GM18870 (cell line): ENCODE measurements around the gene PLD4.

ENCODE experiments used
- ATAC-seq: cut with Tn5 transposase; IDR thresholded peaks from one replicate; pipeline ENCODE4 v1.9.1; 2021; ENCODE audit warnings: moderate library complexity; ENCODE audit not compliant: unreplicated experiment

PLD4 gene

GRCh38 chr14:104953896-104954656, 29.4 kb downstream of the PLD4 start:
- no peak for ATAC-seq

DNA sequence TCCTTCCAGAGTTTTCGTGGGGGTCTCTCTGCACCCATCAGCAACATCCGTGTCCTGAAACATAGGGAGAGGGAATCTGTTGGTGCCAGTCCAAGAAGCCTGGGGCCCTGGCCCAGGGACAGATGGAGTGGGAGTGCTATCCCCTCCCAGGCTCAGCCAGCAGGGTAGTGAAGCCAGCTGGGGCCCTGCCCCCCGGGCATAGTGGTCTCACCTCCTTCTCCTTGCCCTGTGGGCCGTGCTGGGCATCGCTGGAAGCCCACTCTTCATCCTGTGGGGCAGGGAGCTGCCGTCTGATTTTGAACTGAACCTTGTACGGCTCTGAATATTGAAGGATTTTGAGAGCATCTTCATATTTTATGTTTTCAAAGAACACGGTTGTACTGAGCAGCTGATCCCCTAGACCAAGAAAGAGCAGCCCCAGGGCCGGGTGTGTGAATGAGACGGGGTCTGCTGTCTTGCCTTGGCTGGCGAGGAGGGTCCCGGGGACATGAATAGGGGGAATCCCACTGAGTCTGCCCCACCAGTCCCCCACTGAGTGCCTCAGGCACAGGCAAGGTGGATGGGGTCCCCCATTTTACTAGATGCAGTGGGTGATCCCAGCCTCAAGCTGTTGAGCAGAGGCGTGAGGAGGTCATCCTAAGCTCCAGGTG, 30.2 kb downstream of the PLD4 start:
- no peak for ATAC-seq

DNA sequence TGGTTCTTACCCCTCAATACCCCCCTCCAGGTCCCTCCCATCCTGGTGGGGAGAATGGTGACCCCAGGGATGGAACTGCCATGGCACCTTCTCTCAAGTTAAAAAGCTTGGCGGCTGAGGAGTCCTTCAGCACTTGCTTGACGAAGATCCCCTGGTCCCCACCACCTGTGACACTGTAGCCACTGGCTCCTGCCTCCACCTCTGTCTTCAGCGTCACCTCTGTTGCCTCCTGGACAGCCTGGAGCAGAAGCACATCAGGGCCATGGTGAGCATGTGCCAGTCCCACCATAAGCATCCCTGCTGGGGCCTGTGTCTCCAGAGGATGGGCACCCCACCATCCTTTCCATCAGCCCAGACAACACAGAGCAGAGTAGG, 30.7 kb downstream of the PLD4 start:
- ATAC-seq, result no peak

GRCh38 chr14:104956290-104956890, 31.7 kb downstream of the PLD4 start:
- no peak for ATAC-seq

DNA sequence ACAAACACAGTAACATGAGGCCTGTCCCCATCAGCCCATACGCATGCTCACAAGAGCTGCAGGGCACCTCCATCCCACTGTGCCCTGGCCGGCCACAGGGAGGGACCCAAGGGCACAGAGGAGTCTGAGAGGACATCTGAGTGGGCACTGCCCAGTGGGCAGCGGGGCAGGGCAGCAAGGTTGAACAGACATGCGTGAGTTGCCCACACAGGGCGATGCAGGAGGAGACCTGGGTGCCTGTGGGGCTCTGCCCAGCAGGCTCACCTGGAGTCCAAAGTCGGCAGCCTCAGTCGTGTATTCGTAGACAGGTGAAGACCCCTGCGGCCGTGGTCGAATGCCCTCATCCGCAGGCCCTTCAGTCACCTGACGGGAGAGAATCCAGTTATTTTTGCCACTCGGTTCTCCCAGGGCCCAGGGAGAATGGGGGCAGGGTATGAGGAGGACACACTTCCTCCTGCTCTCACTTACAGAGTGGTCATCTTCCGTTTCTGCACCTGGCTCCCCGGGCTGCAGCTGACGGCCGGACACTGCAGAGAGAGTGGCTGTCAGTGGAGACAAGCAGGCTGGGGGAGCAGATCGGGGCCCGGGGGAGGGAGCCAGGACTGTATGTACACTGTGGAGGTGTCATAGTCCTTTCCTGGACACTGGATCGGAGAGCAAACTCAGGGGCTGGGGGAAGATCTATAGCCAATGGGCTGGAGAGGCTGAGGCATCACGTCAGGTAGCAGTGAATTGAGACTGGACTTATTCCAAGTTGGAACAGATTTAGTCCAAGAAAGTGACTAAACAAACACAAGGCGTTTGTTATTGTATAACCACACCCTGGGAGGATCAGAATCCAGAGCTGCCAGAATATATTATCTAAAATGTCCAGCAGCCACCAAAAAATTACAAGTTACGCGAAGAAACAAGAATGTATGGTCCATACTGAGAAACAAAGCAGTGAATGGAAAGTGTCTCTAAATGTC, 32.8 kb downstream of the PLD4 start:
- no peak for ATAC-seq

- no peak for ATAC-seq
Observed at GRCh38 chr14:104964546-104964945, 39.9 kb downstream of the PLD4 start.

- no peak for ATAC-seq
Observed at GRCh38 chr14:104965561-104966231, 41.0 kb downstream of the PLD4 start.

DNA sequence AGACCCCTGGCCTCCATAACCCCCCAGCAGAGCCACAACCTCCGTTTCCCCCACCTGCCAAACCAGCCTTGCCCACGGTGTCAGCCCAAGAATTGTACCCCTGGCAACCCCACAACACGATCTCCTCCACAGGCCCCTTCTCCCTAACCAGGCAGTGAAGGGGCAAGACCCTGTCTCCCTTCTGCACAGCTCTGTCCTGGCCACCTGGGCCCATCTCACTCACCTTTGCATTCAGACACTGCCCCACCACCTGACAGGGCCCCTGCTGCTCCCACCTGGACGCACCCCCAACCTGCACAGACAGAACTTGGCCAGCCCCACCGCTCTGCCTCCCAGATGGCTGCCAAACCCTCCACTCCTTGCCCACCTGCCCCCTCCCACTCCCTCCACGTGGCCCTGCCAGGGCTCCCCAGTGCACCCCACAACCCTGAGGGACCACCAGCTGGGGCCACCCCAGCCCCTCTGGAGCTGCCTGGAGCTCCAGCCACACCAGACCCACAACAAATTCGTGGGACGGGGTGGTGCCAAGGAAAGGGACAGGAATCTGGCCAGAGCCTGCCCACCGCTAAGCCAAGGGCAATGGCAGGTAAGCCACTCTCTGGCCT, 41.7 kb downstream of the PLD4 start:
- ATAC-seq, result no peak

DNA sequence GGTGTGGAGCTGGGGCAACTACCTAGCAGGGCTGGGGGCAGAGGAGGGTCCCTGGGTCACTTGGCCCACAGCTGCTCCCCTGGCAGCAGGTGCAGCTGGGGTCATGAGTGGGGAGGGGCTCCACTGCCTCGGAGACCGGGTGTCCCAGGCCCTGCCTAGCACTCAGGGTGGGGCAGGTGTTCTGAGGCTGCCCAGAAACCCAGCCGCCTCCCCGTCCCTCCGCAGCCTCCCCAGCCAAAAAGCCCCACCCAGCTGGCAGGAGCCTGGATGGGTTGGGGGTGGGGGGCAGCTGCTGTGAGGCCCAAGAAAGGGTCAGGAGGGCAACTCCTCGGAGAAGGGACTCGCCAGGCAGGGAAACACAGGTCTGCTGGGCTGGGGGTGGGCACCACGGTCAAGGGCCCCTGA, 42.3 kb downstream of the PLD4 start:
- ATAC-seq, result no peak

DNA sequence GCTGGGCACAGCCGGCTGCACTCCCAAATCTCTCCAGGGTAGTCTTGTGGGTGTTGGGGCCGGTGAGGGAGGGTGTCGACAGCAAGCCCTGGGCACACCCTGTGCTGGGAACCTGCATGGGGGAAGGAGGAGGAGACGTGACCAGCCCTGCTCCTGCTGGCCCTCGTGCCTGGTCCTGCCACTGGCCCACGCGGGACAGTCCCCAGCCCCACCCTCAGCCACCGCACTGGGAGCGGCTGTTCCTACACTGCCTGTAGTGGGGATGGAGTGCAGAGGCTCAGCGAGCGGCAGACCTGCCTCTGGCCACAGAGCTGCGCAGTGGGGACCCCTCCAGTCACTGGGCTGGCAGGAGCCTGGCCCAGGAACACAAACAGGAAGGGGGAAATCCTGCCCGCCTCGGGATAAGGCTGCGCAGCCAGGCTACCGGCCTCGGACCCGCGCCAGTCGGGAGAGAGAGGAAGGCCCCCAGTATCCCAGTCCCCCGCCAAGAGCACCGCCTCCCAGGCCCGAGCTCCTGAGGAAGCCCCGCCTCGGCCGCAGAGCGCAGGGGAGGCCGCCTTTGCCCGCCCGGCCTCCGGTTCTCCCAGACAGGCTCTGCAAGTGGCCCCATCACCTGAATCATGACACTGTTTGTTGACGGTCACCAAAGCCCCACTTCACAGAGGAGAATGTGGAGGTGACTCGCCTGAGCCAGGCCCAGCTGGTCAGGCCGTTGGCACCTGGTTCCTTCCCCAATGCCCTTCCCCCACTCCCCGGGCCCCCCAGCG, 42.9 kb downstream of the PLD4 start:
- no peak for ATAC-seq

- no peak for ATAC-seq
Observed at GRCh38 chr14:104968153-104968527, 43.5 kb downstream of the PLD4 start.

- ATAC-seq, result no peak
Observed at GRCh38 chr14:104968541-104969401, 44.1 kb downstream of the PLD4 start.

DNA sequence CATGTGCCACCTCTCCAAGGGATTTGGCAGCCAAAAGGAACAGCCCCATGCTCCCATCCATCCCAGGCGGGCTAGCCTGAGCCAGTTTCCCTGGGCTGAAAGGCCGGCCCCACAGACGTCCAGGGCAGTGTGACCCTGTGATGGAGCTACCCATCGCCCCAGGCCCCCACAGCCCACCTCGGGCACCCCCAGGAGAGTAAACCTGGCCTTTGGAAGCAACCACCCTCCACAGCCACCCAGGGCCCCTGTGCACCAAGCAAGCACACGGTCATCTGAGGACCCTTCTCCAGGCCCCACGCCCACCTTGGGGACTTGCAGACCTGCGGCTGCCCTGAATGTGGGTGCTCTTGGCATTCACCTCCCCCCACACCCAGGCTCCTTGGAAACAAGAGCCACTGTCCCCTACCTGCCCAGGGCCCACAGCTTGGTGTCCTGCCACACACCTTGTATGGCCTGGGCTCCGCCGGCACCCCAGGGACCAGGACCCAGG, 45.1 kb downstream of the PLD4 start:
- no peak for ATAC-seq

DNA sequence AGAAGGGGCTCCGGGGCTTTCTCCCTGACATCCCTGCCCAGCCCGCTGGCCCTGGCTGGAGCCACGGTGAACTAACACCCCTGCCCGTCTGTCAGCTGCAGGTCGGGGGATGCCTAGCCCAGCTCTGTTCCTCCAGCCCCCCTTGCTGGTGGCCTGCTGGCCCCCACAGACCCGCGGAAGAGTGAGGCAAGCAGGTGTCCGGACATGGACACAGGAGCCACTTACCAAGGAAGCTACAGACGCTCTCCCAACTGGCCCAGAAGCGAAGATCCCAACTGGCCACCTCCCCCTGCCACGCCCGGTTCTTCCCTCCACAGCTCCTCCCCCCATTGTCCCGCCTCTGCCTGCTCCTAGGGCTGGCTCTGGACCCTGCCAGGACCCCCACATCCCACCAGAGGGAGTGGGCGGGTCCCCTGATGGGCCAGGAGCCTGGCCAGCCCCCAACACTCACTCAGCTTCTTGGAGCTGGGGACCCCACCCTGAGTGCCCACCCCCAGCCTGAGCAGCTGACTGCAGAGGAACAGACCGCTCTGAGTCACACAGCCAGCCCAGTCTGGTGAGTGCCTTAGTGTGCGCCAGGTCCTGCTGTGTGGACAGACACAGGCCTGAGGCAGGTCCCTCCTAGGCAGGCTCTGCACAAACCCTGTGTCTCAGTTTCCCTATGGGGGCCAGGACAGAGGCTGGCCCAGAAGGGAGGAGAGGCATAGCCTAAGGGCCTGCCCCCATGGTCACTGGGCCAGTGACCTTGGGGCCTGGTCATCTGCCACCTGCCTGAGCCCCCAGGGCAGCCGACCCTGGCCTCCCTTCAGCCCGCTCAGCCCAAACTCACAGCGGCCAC, 45.8 kb downstream of the PLD4 start:
- ATAC-seq, result no peak

DNA sequence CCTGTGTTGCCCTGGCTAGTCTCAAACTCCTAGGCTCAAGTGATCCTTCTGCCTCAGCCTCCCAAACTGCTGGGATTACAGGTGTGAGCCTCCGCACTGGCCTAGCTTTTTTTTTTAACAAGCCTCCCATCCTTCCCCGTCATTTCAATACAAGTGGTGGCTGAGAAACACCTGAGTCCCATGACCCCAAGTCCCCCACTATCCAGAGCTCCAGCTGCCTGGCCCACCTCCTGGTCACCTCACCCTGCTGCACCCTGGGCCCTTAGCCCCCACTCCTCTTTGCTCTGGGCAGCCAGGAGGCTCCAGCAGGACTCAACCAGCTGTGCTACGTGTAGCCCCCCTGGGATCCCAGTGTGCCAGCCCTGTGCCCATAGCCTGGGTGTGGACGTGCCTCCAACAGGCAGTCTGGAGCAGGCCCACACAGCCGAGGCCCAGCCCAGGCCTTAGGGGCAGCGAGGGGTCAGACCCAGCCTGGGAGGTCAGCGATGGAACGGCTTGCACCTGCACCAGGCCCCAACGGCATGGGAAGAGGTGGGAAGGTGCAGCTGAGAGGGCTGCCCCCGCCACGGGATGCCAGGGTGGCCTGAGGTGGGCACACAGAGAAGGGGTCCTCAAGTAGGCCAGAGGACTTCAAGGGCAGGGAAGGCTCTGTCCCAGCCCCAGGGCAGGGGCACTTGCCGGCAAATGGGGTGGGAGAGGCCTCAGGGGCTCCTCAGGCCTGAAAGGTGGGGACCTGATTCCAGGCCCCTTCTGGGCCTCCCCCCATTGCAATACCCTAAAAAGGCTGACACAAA, 47.0 kb downstream of the PLD4 start:
- ATAC-seq, result no peak

DNA sequence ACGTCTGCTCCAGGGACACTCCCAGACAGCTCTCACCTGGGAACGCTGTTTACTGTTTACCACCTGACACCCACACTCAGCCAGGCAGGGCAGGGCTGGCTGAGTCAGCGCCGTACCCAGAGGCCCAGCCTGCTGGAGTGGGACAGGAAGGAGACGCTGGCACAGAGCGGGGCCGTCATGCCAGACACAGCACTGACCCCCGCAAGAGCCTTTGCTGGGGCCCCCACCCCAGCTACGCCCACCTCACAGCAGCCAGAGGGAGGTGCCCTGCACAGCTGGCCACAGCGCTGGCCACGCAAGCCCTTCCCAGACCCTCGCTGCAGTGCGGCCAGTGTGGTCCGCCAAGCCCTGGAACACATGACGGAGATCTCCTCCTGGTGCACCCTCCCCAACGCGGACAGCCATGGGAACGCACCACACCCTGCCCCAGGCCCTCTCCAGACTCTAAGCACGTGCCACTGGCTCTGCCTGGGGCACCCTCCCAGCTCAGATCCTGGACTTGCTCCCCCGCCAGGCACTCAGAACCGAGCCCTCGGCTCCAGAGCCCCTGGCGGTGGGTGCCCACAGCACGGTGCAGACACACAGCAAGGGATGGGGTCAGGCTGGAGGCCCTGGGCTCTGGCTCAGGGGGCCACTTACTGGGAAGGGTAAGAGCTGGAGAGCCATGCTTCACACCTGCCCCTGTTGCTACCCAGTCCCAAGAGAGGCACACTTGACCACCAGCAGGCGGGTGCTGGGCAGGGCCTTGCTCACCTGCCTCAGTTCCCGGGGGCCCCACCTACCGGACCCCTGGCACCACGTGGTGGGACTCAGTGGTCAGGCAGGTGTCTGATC, 47.8 kb downstream of the PLD4 start:
- ATAC-seq, result no peak
